Sigmoid colon (tissue), 7 donors: ENCODE results near the gene TRABD2B. TPM values are rescaled to one million over a fixed set of nuclear protein-coding genes. Genes with fewer than 3 reads are reported as not detected.

ENCODE experiments used
- DNase-seq: peaks from one replicate; pipeline ENCODE4 v3.0.0-alpha.2; 2019
- H3K27ac ChIP-seq, 4 donors: fragments of 200-600 bp; sonication (generic); one replicate each; pipeline ENCODE4 v1.5.1; 2016 to 2019; ENCODE audit warnings: mild to moderate bottlenecking in 1 of 4
- H3K27me3 ChIP-seq, 3 donors: fragments of 200-600 bp; sonication (generic); one replicate each; pipeline ENCODE4 v1.5.1; 2019; ENCODE audit warnings: mild to moderate bottlenecking in 1 of 3
- H3K36me3 ChIP-seq, 4 donors: fragments of 200-600 bp; sonication (generic); one replicate each; pipeline ENCODE4 v1.5.1; 2016 to 2019
- H3K4me1 ChIP-seq, 4 donors: fragments of 200-600 bp; sonication (generic); one replicate each; pipeline ENCODE4 v1.5.1; 2017 to 2019
- H3K4me3 ChIP-seq, 4 donors: fragments of 200-600 bp; sonication (generic); one replicate each; pipeline ENCODE4 v1.5.1; 2017 to 2019; ENCODE audit warnings: mild to moderate bottlenecking in 2 of 4, moderate library complexity in 1 of 4
- H3K9me3 ChIP-seq, 4 donors: fragments of 200-600 bp in 3 of 4; sonication (generic) in 3 of 4; one replicate each; pipeline versions ENCODE4 v1.5.1 to v1.6.1; 2013 to 2019
- EP300 ChIP-seq, 4 donors: sonication (generic); formaldehyde crosslinking; IDR thresholded peaks; one replicate each; pipeline ENCODE4 v1.6.1; 2017; ENCODE audit warnings: antibody characterized with exemption in 4 of 4
- POLR2A ChIP-seq, 2 donors: fragments of 450-650 bp; IDR thresholded peaks; one replicate each; pipeline ENCODE4 v1.6.1; 2016; ENCODE audit warnings: antibody characterized with exemption in 2 of 2, mild to moderate bottlenecking in 2 of 2, moderate library complexity in 2 of 2
- POLR2AphosphoS5 ChIP-seq, 4 donors: sonication (generic); formaldehyde crosslinking; IDR thresholded peaks; one replicate each; pipeline ENCODE4 v1.6.1; 2017; ENCODE audit warnings: antibody characterized with exemption in 4 of 4
- WGBS, 2 donors: extraction: QIAGEN DNeasy Blood & Tissue Kit; methylation state at CpG; one replicate each; pipeline ENCODE4 v1.1.7; 2013; 5-methylcytosine and 5-hydroxymethylcytosine counted together
- intact Hi-C: fragments of 100-400 bp; cut with DNase I; formaldehyde crosslinking; loops from one replicate; pipeline ENCODE4 v1.15.1; 2023
- polyA plus RNA-seq, 3 donors: library from polyadenylated mRNA; stranded (reverse); fragments of 200-250 nt; gene quantifications; one replicate each; pipeline ENCODE4 v1.2.3, GENCODE V29; 2013
- total RNA-seq, 4 donors: library from RNA; depleted of rRNA; stranded (reverse); fragments of >200 nt; gene quantifications; one replicate each; pipeline ENCODE4 v1.1.0, GENCODE V29; 2016
- TF ChIP-seq, protein P1 (sequence below), 4 experiments: fragments of 450-650 bp in 3 of 4; fragments of 200-600 bp in 1 of 4; IDR thresholded peaks; one replicate each; pipeline ENCODE4 v1.5.1; 2016 to 2019; ENCODE audit warnings: antibody characterized with exemption in 4 of 4, mild to moderate bottlenecking in 3 of 4, moderate library complexity in 2 of 4
- donor health status: healthy with polysubstance abuse.
- donor health status: Bipolar disorder and iron deficiency.
- donor health status: healthy.

TRABD2B gene
- total and polyA plus RNA-seq, 7 donors = 0.63 to 1.8 (median 1.0) TPM; not detected in 1

DNA sequence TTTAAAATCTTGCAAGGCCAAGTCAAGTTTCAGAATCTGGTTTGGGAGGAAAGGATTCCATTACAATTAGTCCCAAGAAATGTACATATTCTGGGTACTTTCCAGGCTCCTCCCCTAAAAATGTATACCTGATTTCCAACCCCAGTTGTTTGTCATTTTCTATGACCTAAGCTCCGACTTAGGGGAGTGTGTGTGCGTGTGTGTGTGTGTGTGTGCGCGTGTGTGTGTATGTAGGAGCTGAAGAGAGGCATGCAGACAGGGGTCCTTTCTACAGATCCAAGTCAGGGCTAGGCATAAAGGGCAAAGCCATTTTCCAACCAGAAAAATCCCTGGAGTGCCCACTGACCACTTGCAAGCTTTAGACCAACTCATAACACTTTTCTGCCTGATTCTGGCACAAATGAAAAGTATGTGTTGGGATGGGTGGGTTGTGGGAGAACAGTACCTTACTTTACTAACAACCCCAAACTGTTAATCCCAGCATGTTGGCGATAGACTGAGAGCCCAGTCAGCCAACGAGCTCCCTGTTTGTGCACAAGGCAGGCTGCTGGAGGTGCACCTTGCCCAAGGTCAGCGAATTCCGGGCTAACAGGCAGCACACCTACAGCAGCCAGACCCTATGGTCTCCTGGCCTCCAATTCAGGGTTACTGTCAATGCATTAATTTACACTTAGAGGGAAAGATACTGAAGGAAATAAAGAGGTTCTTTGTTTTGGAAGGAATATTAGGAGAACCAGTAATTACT lies 1.7 kb downstream of the TRABD2B start:
- Histone ChIP-seq H3K36me3 (no peaks in the 10 kb centered on the region), H3K27me3 (peaks cover 4 to 25% (median 21%) of the 10 kb centered on the region in 3 donors), H3K4me3 (peak overlapping the region; percentile 49 to 77 (median 62)), H3K27ac (peak overlapping the region; percentile 76 to 88 (median 78)), H3K9me3 (no peaks in the 10 kb centered on the region), H3K4me1 (peaks cover 0 to 17% (median 12%) of the 10 kb centered on the region in 4 donors)
- TF ChIP-seq POLR2AphosphoS5 (IDR thresholded peaks at IDR 0.05) (no peak), POLR2A (IDR thresholded peaks at IDR 0.05) (no peak), EP300 (IDR thresholded peaks at IDR 0.05) (no peak)
- TF ChIP-seq, protein P1, sequence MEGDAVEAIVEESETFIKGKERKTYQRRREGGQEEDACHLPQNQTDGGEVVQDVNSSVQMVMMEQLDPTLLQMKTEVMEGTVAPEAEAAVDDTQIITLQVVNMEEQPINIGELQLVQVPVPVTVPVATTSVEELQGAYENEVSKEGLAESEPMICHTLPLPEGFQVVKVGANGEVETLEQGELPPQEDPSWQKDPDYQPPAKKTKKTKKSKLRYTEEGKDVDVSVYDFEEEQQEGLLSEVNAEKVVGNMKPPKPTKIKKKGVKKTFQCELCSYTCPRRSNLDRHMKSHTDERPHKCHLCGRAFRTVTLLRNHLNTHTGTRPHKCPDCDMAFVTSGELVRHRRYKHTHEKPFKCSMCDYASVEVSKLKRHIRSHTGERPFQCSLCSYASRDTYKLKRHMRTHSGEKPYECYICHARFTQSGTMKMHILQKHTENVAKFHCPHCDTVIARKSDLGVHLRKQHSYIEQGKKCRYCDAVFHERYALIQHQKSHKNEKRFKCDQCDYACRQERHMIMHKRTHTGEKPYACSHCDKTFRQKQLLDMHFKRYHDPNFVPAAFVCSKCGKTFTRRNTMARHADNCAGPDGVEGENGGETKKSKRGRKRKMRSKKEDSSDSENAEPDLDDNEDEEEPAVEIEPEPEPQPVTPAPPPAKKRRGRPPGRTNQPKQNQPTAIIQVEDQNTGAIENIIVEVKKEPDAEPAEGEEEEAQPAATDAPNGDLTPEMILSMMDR (IDR thresholded peaks at IDR 0.05) = no peak
- DNase-seq = no peak
- WGBS, 2 donors = 78 to 83% methylated on average over 8 of the region's 8 CpGs
- intact Hi-C loops = loop anchor here (5.0 kb wide), 1 partner anchor 258 kb away; no protein-coding TSS in a partner anchor

DNA sequence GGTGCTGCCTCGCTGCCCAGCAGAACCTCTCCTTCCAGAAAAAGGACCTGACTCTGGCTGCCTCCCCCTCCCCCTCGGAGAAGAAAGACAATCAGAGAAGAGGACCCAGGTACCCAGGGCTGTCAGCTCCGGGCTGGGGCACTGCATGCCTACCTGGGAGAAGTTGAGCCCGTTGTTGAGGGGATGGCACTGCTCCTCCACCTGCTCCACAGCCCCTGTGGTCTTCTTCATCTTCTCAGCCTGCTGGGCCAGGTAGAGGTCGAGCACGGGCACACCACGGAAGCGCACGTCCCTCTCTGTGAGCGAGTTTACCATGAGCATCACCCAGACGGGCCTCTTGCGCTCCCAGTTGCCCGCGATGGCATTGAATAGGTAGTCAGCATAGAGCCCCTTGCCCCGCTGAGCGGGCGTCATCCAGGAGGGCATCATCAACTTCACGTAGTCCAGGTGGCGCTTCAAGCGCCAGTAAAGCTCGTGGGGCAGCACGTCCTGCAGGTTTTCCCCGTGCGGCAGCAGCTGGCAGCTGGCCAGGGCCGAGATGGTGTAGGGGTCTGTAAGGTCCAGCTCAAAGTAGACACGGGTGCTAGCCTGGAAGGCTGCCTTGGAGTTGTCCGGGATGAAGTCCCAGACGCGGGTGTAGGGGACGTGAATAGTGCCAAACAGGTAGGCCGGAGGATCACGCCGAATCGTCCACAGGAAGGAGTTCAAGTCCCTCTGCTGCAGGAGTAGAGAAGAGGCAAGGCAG lies 3.1 kb downstream of the TRABD2B start:
- Histone ChIP-seq H3K9me3 (no peaks in the 10 kb centered on the region), H3K27ac (no peak overlapping the region), H3K27me3 (peaks cover 4 to 22% (median 16%) of the 10 kb centered on the region in 3 donors), H3K4me1 (peaks cover 0 to 17% (median 12%) of the 10 kb centered on the region in 4 donors), H3K36me3 (no peaks in the 10 kb centered on the region), H3K4me3 (no peak overlapping the region)
- intact Hi-C loops = no loop called here
- no peak for TF ChIP-seq POLR2AphosphoS5 (IDR thresholded peaks at IDR 0.05)
- TF ChIP-seq, protein P1 (IDR thresholded peaks at IDR 0.05) = no peak
- no peak for TF ChIP-seq POLR2A (IDR thresholded peaks at IDR 0.05)
- no peak for TF ChIP-seq EP300 (IDR thresholded peaks at IDR 0.05)
- DNase-seq = no peak
- WGBS, 2 donors = 91 to 92% methylated on average over 34 of the region's 34 CpGs

DNA sequence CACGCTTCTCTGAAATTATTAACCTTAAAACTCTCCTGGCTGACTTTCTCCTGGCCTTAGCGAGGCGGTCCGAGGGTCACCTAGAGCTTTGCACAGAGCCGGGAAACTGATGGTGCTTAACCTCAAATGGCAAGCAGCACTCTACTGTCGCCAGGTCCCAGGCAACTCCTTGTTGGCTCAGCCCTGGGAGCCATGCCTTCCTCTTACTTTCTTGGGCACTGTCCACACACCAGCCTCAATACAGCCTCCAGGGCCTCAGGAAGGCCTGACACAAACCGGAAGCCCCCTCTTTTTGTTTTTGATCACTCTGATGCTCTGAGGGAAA lies 3.8 kb downstream of the TRABD2B start:
- peaks cover 4 to 15% (median 10%) of the 10 kb centered on the region in 3 donors for H3K27me3 ChIP-seq
- WGBS, 2 donors = 91 to 95% methylated on average over 7 of the region's 7 CpGs
- H3K27ac ChIP-seq = peak overlapping the region in 1 of 4 donors; percentile 43
- peaks cover 0 to 17% (median 12%) of the 10 kb centered on the region in 4 donors for H3K4me1 ChIP-seq
- H3K4me3 ChIP-seq = no peak overlapping the region
- H3K9me3 ChIP-seq = no peaks in the 10 kb centered on the region
- DNase-seq = no peak
- no peak for TF ChIP-seq POLR2A (IDR thresholded peaks at IDR 0.05)
- TF ChIP-seq, protein P1 (IDR thresholded peaks at IDR 0.05) = no peak
- TF ChIP-seq EP300 (IDR thresholded peaks at IDR 0.05) = no peak
- no peak for TF ChIP-seq POLR2AphosphoS5 (IDR thresholded peaks at IDR 0.05)
- H3K36me3 ChIP-seq = no peaks in the 10 kb centered on the region
- intact Hi-C loops = no loop called here

DNA sequence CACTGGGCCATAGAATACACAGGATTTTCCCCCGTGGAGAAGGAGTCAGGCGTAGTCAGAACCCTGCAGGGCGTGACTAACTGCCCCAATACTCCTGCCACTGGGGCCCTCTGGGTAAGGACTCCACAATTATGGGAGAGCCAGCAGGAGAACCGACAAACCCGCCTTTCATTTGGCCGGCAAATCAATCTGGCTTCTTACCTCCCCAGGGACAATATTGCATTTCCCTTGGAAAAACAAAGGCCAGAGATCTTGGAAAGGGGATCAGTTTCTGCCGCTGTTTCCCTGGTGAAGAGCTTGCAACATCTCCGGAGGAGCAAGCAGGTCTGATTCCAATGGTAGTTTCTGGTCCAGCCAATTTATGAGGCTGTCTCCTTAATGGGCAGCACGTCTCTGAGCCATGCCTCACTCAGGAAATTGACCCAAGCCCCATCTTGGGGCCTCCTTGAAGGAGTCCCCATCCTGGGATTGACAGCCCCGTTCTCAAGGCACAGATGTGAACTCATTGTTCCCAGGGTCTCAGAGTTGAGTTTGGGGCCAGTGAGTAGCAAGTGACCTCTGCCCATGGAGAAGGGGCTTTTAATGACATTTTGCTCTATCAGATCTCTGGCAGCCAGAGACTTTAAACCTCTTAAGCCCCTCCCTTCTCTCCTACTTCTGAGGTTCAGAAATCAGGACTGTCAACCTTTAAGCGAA lies 4.3 kb downstream of the TRABD2B start:
- Histone ChIP-seq H3K9me3 (no peaks in the 10 kb centered on the region), H3K4me3 (no peak overlapping the region), H3K27ac (peak overlapping the region in 2 of 4 donors; percentile 14 to 43), H3K27me3 (peaks cover 4 to 11% (median 5%) of the 10 kb centered on the region in 3 donors), H3K4me1 (peaks cover 0 to 15% (median 12%) of the 10 kb centered on the region in 4 donors), H3K36me3 (no peaks in the 10 kb centered on the region)
- TF ChIP-seq EP300 (IDR thresholded peaks at IDR 0.05) = no peak
- TF ChIP-seq POLR2AphosphoS5 (IDR thresholded peaks at IDR 0.05) = peak in 1 of 4 donors; percentile 15
- intact Hi-C loops = no loop called here
- 73 to 80% methylated on average over 11 of the region's 11 CpGs for WGBS, 2 donors
- peak; percentile 75 for DNase-seq
